Right hindlimb (tissue), 1 donor: Measurements from ENCODE around the gene PDGFB.

ENCODE experiments used
- DNase-seq: peaks from one replicate; pipeline ENCODE4 v3.0.0-alpha.2; 2018

PDGFB gene

DNA sequence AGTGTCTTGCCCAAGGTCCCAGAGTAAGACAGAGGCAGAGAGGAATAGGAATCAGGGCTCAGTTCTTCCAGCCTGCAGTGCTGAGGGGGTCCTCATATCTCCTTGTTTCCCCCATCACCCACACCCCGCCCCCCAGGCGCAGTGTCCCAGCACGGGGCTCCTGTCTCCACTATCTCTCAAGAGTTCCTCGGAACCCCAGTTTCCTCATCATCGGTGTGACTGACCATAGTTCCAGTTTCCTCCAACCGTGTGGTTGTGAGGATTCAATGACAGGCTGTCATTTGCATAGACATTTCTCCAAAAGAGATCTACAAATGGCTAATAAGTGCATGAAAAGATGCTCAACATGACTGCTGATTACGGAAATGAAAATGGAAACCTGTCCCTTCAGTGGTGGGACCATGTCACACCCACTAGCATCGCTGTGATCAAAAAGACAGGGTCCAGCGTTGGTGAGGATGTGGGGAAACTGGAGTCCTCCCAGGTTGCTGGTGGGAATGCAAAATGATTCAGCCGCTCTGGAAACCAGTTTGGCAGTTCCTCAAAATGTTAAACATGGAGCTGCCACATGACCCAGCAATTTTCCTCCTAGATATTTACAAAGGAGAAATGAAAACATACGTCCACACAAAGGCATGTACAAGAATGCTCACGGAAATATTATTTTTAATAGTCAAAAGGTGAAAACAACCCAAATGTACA lies 31.8 kb upstream of the PDGFB start:
- no peak for DNase-seq

GRCh38 chr22:39275814-39276439 lies 31.1 kb upstream of the PDGFB start:
- DNase-seq = no peak

- DNase-seq = no peak
Observed at GRCh38 chr22:39273950-39274887, 29.4 kb upstream of the PDGFB start.

- DNase-seq = no peak
Observed at GRCh38 chr22:39270792-39271191, 26.0 kb upstream of the PDGFB start.

DNA sequence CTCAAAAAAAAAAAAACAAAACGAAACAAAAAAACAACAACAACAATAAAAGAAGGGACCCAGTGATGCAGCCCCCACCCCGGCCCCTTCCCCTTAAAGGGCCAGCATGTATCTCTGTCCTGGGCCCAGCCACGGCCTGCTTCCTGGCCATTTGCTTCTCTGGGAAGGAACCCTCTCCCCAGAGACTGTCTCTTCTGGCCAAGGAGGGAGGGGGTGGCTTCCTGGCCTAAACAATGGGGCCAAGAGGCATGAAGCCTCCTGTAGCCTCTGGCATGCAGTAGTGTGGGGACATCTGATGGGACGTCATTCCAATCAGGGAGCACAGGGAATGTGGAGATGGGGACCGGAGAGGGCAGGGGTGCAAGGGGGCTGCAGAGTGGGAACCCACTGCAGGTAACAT lies 25.5 kb upstream of the PDGFB start:
- no peak for DNase-seq

DNA sequence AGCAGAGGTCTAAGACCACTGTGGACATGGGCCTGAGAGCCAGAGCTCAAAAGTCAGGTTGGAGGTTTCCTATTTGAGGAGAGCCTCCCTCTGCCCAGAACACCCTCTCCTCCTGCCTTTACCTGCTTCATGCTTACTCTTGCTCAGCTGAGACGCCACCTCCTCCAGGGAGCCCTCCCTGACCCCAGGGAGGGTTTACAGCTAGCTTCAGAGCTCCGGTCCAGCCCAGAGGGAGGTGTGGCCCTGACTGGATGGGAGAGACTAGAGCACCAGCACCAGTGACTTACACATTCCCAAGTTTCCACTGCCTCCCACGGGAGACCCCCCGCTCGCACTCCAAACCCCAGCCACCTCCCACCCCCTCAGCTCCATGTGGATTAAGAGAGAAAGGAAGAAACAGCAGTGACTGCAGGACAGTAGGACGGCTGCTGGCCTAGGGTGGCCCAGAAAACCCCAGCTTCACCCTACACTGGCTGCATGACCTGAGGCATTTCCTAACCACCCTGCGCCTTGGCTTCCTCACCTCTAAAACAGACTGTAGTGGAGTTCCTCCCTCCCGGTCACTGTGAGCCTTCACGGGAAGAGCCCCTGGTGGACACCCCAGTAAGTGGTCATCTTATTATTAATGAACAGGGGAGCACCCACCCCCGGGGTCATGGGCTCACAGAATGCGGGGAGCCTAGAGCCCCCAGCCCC lies 24.5 kb upstream of the PDGFB start:
- DNase-seq = no peak

DNA sequence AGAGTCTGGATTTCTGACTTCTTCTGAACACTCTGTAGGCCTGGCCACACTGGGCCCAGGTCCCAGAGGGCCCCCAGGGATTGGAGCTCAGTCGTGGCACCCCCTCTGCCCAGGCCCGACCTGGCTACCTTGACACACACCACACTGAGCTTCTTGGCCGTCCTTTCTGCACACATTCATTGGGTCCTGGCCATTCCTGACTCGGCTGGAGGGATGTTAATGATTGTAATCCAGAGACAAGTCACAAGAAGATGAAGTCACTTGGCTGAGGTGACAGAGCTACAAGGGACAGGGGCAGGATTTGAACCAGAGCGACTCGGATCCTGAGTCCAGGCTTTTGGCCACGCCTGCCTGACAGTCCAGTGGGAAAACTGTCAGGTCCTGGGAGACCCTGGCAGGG lies 23.9 kb upstream of the PDGFB start:
- no peak for DNase-seq

DNA sequence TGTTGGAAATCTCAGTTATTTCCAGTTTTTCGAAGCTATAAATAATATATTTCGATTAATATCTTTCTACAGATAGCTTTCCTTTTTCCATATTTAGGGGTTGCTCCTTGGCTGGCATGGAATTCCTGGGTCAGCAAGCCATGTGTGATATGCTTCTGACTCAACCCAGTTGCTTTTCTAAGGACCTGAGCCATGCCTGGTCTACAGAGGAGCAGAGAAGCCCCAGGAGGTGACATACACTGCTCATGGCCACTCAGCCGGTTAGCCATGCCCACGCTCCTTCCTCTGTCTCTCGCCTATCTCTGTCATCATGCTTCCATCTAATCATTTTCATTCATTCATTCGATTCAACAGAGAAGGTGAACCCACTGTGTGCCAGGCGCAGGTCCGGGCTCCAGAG lies 23.2 kb upstream of the PDGFB start:
- DNase-seq = no peak

- no peak for DNase-seq
Observed at GRCh38 chr22:39266398-39267030, 21.7 kb upstream of the PDGFB start.

- no peak for DNase-seq
Observed at GRCh38 chr22:39265143-39265886, 20.5 kb upstream of the PDGFB start.

GRCh38 chr22:39264349-39265038 lies 19.7 kb upstream of the PDGFB start:
- no peak for DNase-seq

GRCh38 chr22:39263626-39264348 lies 19.0 kb upstream of the PDGFB start:
- no peak for DNase-seq

DNA sequence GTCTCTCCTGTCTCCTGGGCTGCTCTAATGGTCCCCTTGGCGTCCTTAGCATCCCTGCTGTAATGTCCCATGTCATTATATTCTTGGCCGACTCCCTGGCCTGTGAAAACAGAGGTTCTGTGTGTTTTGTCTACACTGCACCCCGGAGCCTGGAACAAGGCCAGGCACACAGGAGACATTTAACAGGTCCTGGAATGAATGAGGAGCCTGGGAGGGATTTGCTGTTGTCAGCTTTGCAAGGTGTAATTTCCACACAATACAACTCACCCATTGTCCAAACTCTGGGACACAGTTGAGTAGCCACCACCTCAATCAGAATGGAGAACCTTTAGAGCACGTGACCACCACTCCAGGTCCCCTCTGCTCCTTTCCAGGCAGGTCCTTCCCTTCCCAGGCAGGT lies 14.9 kb upstream of the PDGFB start:
- no peak for DNase-seq

DNA sequence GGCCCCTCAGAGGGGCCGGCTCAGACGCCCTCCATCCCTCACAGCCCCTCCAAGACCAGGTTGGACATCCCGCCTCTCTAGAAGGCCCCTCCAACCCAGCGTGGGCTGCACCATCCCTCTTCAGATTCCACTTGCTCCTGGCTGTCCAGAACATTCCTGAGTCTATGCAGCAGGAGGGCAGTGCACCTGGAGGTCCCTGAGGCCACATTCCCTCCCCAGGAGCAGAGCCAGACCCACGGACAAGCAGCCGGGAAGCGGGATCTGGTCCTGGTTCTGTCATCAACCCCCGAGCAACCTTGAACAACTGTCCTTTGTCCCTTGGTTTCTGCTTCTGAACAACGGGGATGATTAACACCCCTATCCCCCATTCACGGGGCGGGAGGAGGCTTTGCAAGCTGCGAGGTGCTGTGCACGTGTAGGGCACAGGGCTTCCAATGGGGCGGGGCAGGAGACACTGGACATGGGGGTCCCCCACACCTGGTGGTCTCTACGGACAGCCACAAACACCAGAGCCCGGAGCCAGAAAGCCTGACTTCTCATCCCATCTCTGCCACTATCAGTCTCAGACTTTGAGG lies 13.2 kb upstream of the PDGFB start:
- no peak for DNase-seq

GRCh38 chr22:39256979-39257378 lies 12.2 kb upstream of the PDGFB start:
- no peak for DNase-seq

- no peak for DNase-seq
Observed at GRCh38 chr22:39256186-39256552, 11.4 kb upstream of the PDGFB start.

GRCh38 chr22:39255449-39256185 lies 10.8 kb upstream of the PDGFB start:
- no peak for DNase-seq

- no peak for DNase-seq
Observed at GRCh38 chr22:39254789-39255298, 10.1 kb upstream of the PDGFB start.

DNA sequence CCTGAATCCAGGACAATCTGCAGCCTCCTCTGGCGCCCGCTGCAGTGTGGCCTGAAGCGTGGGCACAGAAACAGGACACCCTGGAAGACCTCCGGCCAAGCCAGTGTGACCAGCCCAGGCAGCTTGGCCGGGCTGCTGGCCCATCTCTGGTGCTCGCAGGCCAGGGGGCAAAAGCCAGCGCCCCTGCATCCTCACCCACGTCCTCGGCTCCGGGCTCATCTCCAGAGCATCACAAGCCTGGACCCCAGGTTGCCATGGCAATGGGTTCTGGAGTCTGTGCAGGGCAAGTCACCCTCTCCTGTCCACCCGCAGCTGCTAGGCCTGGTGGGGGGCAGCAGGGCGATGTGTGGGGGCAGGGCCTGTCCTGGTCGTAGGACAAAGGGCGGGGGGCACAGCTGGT lies 9.3 kb upstream of the PDGFB start:
- no peak for DNase-seq
